ENCODE results near the gene CAP1. TPM values are rescaled to one million over a fixed set of nuclear protein-coding genes. Genes with fewer than 3 reads are reported as not detected.
"Not testable (repeated sequence)": the region's sequence is repeated elsewhere in the genome, so short reads cannot be mapped to it uniquely, and the experiment has no call there.

CAP1 gene
- polyA plus RNA-seq, 4 donors = 166 to 206 (median 182) TPM

GRCh38 chr1:40058097-40058452 is 17.5 kb downstream of the CAP1 start:
- no peak for DNase-seq (ENCODE audit: low read depth in 4 of 4, low spot score in 2 of 4)

GRCh38 chr1:40058453-40059337 is 18.2 kb downstream of the CAP1 start:
- no peak for DNase-seq (ENCODE audit: low read depth in 4 of 4, low spot score in 2 of 4)

DNA sequence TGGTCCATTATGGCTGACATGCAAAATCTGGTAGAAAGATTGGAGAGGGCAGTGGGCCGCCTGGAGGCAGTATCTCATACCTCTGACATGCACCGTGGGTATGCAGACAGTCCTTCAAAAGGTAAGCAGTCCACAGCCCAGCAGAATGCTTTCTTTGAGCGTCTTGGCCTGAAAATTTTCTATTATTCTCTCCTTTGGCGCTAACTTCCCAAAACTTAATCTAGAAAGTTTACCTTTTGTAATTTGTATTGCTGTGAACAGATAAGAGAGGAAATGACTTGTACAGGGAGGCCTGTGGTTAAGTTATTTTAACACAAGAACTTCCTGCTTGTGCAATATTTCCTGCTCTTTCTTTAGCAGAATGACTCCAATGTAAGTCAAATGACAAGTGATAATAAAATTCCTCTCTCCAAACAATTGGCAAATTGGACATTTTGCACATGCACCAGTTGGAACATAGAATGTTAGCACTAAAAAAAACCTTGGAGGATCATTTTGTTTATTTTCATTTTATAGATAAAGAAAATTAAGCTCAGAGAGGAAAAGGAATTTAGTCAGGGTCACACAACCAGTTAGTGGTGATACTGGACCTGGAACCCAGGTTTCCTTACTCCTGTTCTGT is 18.9 kb downstream of the CAP1 start:
- DNase-seq (ENCODE audit: low read depth in 4 of 4, low spot score in 2 of 4) = no peak

DNA sequence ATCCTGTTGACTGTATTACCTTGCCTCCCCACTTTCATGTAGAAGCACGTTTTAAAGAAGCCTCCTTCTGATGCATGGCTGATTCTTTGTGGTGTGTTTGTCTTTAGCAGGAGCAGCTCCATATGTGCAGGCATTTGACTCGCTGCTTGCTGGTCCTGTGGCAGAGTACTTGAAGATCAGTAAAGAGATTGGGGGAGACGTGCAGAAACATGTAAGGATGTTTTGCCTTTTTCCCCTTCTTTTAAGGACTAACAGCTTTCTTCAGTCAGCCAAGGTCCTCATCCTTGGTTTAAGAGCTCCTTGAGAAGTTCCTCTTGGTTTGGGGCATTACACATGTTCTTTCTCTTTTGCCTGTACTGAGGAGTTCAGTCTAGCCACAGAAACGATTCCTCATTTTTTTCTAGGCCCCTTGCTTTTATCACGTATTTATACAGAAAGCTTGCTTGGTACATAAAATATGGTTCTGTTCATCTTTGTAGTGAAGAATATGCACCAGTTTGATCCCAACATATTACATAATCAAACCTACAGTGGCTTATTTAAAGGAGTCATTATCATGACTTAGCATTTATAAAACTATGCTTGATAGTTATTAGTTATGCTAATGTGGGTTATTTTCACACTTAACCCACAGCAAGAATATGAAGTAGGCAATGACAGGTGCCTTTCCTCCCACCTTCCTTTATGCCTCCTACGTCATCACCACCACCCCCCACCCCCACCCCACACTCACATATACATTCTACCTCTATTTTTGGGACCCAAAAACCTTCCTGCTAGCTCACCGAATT is 19.6 kb downstream of the CAP1 start:
- DNase-seq (ENCODE audit: low read depth in 4 of 4, low spot score in 2 of 4) = no peak

- no peak for DNase-seq (ENCODE audit: low read depth in 4 of 4, low spot score in 2 of 4)
Measured at GRCh38 chr1:40064797-40065499, 24.4 kb downstream of the CAP1 start.

DNA sequence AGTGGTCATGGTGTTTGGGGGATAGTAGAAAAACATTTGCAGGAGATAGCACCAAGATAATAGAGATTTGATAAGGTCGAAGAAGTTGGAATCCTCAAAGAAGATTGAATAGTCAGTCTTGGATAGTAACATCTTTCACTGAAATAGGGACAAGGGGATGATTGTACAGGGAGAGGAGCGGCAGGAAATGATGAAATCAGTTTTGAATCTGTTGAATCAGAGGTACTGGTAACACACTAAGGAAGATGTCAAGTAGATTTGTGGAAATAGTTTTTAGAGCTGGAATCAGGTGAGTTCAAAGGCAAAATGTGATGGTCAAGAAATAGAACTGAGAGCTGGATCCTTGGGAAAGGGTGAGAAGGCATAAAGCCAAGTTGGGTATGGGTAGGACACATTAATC is 26.5 kb downstream of the CAP1 start:
- no peak for DNase-seq (ENCODE audit: low read depth in 4 of 4, low spot score in 2 of 4)

- DNase-seq (ENCODE audit: low read depth in 4 of 4, low spot score in 2 of 4) = no peak
Measured at GRCh38 chr1:40067851-40068250, 27.3 kb downstream of the CAP1 start.

DNA sequence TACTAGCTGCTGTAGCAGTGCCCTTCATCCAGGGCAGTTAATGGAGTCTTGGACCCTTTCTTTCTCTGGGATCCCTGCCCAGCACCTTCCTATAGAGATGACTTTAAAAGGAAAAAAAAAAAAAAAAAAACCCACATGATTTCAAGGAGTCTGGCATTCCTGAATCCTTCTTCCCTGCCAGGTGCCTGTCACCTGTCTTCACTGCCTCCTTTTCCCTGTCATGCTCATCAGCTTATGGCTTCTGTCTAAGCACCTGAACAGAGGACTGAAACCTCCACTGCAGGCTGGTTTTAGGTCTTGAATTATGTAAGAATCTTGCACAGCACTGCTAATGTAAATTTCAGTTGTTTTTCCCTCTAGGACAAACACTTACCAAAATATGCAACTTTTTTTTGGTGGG is 31.6 kb downstream of the CAP1 start:
- DNase-seq (ENCODE audit: low read depth in 4 of 4, low spot score in 2 of 4) = no peak

- no peak for DNase-seq (ENCODE audit: low read depth in 4 of 4, low spot score in 2 of 4)
Measured at GRCh38 chr1:40073062-40073461, 32.5 kb downstream of the CAP1 start.

- DNase-seq (ENCODE audit: low read depth in 4 of 4, low spot score in 2 of 4) = no peak
Measured at GRCh38 chr1:40075266-40075665, 34.7 kb downstream of the CAP1 start.

DNA sequence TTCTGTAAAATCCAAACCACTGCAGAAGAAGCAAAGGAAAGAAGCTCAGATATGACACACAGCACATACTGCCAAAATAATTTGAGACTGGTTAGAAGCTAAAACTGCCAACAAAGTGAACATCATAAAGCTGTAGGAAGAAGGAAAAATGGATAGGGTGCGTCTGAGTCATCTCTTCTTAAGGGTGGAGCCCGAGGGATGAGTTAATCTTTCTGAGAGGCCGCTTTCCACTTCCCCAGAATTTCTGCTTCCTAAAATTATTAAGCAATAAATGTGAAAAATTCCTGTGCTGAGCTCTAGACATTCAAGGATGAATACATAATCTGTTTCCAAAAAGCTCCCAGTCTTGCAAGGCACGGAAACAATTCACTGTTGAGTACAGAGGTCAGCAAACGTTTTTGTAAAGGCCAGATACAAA is 36.4 kb downstream of the CAP1 start:
- DNase-seq (ENCODE audit: low read depth in 4 of 4, low spot score in 2 of 4) = no peak

DNA sequence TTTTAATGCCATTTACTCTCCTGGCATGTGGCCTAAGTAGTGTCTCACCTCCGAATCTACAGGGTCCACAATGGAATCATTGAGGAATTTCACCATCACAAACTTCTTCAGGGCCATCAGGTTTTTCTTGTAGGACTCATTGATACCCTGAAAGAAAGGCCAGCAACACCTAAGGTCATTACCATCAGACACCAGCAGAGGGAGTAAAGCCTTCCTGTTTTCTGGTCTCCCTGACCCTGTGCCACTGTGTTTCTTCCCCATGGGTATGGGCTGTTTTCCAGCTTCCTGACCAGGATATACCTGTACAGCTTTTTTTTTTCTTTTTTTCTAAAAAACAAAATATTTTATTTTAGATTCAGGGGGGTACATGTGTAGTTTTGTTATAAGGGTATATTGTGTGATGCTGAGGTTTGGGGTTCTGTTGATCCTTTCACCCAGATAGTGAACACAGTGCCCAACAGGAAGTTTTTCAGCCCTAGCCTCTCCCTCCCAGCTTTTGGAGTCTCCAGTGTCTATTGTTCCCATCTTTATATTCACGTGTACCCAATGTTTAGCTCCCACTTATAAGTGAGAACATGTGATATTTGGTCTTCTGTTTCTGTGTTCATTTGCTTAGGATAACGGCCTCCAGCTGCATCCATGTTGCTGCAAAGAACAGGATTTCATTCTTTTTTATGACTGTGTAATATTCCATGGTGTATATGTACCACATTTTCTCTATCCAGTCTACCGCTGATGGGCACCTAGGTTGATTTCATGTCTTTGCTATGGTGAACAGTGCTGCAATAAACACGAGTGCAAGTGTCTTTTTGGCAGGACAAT is 38.2 kb downstream of the CAP1 start:
- DNase-seq (ENCODE audit: low read depth in 4 of 4, low spot score in 2 of 4) = peak in 1 of 4 donors; percentile 44

DNA sequence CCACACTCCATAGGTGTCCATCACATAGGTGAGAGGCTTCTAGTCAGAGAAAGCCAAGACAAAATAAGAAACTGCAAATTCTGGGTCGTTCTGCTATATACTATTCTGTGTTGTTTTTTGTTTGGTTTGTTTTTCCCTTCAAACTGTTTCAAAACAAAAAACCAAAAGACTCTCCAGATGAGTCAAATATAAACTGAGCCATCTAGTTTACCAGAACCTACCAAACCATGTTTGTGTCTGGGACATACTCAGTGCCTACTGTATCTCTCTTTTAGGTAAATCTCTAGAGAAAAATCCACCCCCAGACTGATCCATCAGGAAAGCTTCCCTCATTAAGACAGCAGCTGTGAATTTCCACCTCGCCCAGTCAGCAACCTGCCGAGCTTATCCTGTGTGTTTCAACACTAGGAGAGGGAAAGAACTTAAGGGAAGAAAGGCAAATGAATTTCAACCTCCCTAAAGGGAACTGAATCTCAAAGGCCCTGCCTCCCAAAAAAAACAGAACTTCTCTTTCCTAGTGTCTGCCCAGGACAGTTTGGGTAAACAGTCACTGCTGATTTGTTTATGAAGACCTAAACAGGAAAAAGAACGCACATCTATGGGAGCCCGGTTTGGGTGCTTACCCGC is 39.4 kb downstream of the CAP1 start:
- no peak for DNase-seq (ENCODE audit: low read depth in 4 of 4, low spot score in 2 of 4)

DNA sequence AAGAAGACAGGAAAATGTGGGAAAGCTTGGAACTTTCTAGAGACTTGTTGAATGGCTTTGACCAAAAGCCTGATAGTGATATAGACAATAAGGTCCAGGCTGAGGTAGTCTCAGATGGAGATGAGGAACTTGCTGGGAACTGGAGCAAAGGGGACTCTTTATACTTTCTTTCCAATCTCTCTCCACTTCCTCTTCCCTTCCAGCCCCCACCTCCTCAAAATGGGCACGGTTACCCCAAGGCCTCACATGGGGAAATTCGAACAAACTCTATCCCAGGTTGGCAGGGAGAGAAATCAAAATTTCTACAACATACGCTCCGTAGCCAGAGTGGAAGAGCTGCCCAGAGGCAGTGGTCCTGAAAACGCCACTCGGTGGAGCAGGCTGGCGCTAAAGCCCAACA is 41.3 kb downstream of the CAP1 start:
- DNase-seq (ENCODE audit: low read depth in 4 of 4, low spot score in 2 of 4) = no peak

- not testable (repeated sequence) for DNase-seq (ENCODE audit: low read depth in 4 of 4, low spot score in 2 of 4)
Measured at GRCh38 chr1:40084750-40085149, 44.2 kb downstream of the CAP1 start.

DNA sequence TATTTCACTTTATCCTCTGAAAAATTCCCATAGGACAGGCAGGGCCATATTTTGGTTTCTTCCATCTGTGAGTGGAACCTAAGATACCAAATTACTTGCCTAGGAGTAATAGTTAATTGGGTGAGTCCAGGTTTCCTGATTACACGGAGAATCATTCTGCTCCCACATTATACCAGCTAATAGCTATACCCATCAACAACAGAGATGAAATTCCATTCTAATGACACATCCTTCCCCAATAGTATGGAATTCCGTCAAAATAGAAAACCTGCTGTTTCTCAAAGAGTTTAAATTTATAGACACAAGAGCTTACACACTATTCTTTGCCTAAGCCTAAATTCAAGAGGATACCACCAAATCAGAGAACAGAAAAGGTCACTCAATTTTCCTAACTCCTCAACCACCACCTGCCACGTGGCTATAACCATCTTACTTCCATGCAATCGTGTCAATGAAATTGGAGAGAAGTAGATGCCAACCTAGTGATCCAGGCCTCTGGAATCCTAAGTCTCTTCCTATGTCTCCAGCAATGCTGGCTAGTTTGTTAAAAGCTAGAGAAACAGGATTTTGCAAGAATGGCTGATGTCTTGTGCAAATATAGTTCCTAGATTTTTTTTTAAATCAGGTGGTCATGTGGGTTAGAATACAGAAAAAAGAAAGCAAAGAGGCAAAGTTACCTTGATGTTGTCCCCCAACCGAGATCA is 50.3 kb downstream of the CAP1 start:
- no peak for DNase-seq (ENCODE audit: low read depth in 4 of 4, low spot score in 2 of 4)

GRCh38 chr1:40092241-40092640 is 51.7 kb downstream of the CAP1 start:
- DNase-seq (ENCODE audit: low read depth in 4 of 4, low spot score in 2 of 4) = no peak

GRCh38 chr1:40092706-40093639 is 52.4 kb downstream of the CAP1 start:
- no peak for DNase-seq (ENCODE audit: low read depth in 4 of 4, low spot score in 2 of 4)

Measured in left renal cortex interstitium (tissue), 4 donors.